ENCODE data around the gene C10orf90.

Gene C10orf90

GRCh38 chr10:126465771-126466170 lies 204.7 kb downstream of the C10orf90 start:
- peak; percentile 42 for DNase-seq (ENCODE audit: low spot score)

- no peak for DNase-seq (ENCODE audit: low spot score)
Observed at GRCh38 chr10:126463286-126463685, 207.2 kb downstream of the C10orf90 start.

- DNase-seq (ENCODE audit: low spot score), result no peak
Observed at GRCh38 chr10:126461289-126461940, 209.1 kb downstream of the C10orf90 start.

- no peak for DNase-seq (ENCODE audit: low spot score)
Observed at GRCh38 chr10:126459878-126460481, 210.5 kb downstream of the C10orf90 start.

- DNase-seq (ENCODE audit: low spot score), result no peak
Observed at GRCh38 chr10:126459032-126459831, 211.3 kb downstream of the C10orf90 start.

- DNase-seq (ENCODE audit: low spot score), result no peak
Observed at GRCh38 chr10:126458466-126458865, 212.0 kb downstream of the C10orf90 start.

GRCh38 chr10:126456632-126457031 lies 213.9 kb downstream of the C10orf90 start:
- no peak for DNase-seq (ENCODE audit: low spot score)

GRCh38 chr10:126455766-126456405 lies 214.6 kb downstream of the C10orf90 start:
- no peak for DNase-seq (ENCODE audit: low spot score)

- DNase-seq (ENCODE audit: low spot score), result no peak
Observed at GRCh38 chr10:126455036-126455765, 215.3 kb downstream of the C10orf90 start.

GRCh38 chr10:126454045-126454751 lies 216.3 kb downstream of the C10orf90 start:
- DNase-seq (ENCODE audit: low spot score), result no peak

GRCh38 chr10:126452245-126452644 lies 218.2 kb downstream of the C10orf90 start:
- DNase-seq (ENCODE audit: low spot score), result no peak

GRCh38 chr10:126448091-126448490 lies 222.4 kb downstream of the C10orf90 start:
- no peak for DNase-seq (ENCODE audit: low spot score)

- DNase-seq (ENCODE audit: low spot score), result no peak
Observed at GRCh38 chr10:126439942-126440341, 230.6 kb downstream of the C10orf90 start.

GRCh38 chr10:126438407-126438783 lies 232.1 kb downstream of the C10orf90 start:
- DNase-seq (ENCODE audit: low spot score), result no peak

- no peak for DNase-seq (ENCODE audit: low spot score)
Observed at GRCh38 chr10:126437635-126438406, 232.7 kb downstream of the C10orf90 start.

- no peak for DNase-seq (ENCODE audit: low spot score)
Observed at GRCh38 chr10:126434235-126434634, 236.3 kb downstream of the C10orf90 start.

- no peak for DNase-seq (ENCODE audit: low spot score)
Observed at GRCh38 chr10:126433351-126433750, 237.1 kb downstream of the C10orf90 start.

GRCh38 chr10:126432507-126432906 lies 238.0 kb downstream of the C10orf90 start:
- DNase-seq (ENCODE audit: low spot score), result no peak

GRCh38 chr10:126431816-126432215 lies 238.7 kb downstream of the C10orf90 start:
- DNase-seq (ENCODE audit: low spot score), result no peak

- no peak for DNase-seq (ENCODE audit: low spot score)
Observed at GRCh38 chr10:126430512-126430911, 240.0 kb downstream of the C10orf90 start.
